Natural killer cell (primary cell): Measurements from ENCODE around the gene MYO1E. TPM values are rescaled to one million over a fixed set of nuclear protein-coding genes. Genes with fewer than 3 reads are reported as not detected.

Source experiments
- ATAC-seq, 3 donors: fragments of 150-1000 bp in 2 of 3; fragments of 200-7000 bp in 1 of 3; cut with Tn5 transposase; 1 replicate in 1 of 3; 2 replicates in 2 of 3; pipeline ENCODE4 v1.10.0; 2021; ENCODE audit warnings: mild to moderate bottlenecking in 2 of 3, moderate library complexity in 2 of 3
- DNase-seq, 2 donors: peaks; one replicate each; pipeline versions ENCODE4 v3.0.0 to v3.0.0-alpha.2; 2013 to 2021; ENCODE audit warnings: mixed read lengths in 1 of 2
- H3K27ac ChIP-seq: one replicate; pipeline ENCODE4 v1.5.1; 2013; ENCODE audit warnings: mild to moderate bottlenecking, low read length
- H3K27me3 ChIP-seq: one replicate; pipeline ENCODE4 v1.6.1; 2013; ENCODE audit warnings: low read length; ENCODE audit not compliant: control insufficient read depth, insufficient read depth
- H3K36me3 ChIP-seq: one replicate; pipeline ENCODE4 v1.6.1; 2013; ENCODE audit warnings: low read length; ENCODE audit not compliant: control insufficient read depth, insufficient read depth
- H3K4me1 ChIP-seq: one replicate; pipeline ENCODE4 v1.6.1; 2013; ENCODE audit warnings: low read length; ENCODE audit not compliant: control insufficient read depth, insufficient read depth
- H3K4me3 ChIP-seq: one replicate; pipeline ENCODE4 v1.5.1; 2013; ENCODE audit warnings: low read length
- H3K9me3 ChIP-seq: one replicate; pipeline ENCODE4 v1.6.1; 2013; ENCODE audit warnings: low read length; ENCODE audit not compliant: control insufficient read depth, insufficient read depth
- H3K27ac Mint-ChIP-seq, 2 donors: one replicate each; pipeline ENCODE4 v1.8.0; 2022; ENCODE audit warnings: mild to moderate bottlenecking in 2 of 2, mixed read lengths in 2 of 2, moderate library complexity in 1 of 2
- H3K27me3 Mint-ChIP-seq, 2 donors: one replicate each; pipeline ENCODE4 v1.8.0; 2022; ENCODE audit warnings: low read depth in 2 of 2, mixed read lengths in 2 of 2
- H3K36me3 Mint-ChIP-seq: one replicate; pipeline ENCODE4 v1.8.0; 2022; ENCODE audit warnings: mixed read lengths
- H3K4me1 Mint-ChIP-seq, 2 donors: one replicate each; pipeline ENCODE4 v1.8.0; 2022; ENCODE audit warnings: mixed read lengths in 2 of 2
- H3K4me3 Mint-ChIP-seq: one replicate; pipeline ENCODE4 v1.8.0; 2022; ENCODE audit warnings: mild to moderate bottlenecking, moderate library complexity, mixed read lengths
- H3K9me3 Mint-ChIP-seq, 2 donors: one replicate each; pipeline ENCODE4 v1.8.0; 2022; ENCODE audit warnings: mixed read lengths in 2 of 2
- WGBS: methylation state at CpG from one replicate; pipeline ENCODE4 v1.1.7; 2013; ENCODE audit warnings: missing lambda C conversion rate; ENCODE audit not compliant: insufficient coverage; 5-methylcytosine and 5-hydroxymethylcytosine counted together
- intact Hi-C: fragments of 100-400 bp; cut with micrococcal nuclease; formaldehyde crosslinking; loops from one replicate; pipeline ENCODE4 v1.14.2; 2022
- total RNA-seq, 4 donors: library from RNA; stranded (reverse); fragments of 120-200 nt in 1 of 4; gene quantifications; one replicate each; pipeline versions ENCODE4 v1.2.3 to v1.2.4, GENCODE V29; 2013 to 2022
- TF ChIP-seq, protein P1 (sequence below): fragments of 200-600 bp; IDR thresholded peaks from one replicate; pipeline ENCODE4 v1.8.0; 2022; ENCODE audit warnings: antibody characterized with exemption

Gene MYO1E
- total RNA-seq, 3 donors from 2014 or later (not counting 1 experiment from before 2014, with no cell fraction given): 16.1 to 39.4 (median 22.7) TPM

DNA sequence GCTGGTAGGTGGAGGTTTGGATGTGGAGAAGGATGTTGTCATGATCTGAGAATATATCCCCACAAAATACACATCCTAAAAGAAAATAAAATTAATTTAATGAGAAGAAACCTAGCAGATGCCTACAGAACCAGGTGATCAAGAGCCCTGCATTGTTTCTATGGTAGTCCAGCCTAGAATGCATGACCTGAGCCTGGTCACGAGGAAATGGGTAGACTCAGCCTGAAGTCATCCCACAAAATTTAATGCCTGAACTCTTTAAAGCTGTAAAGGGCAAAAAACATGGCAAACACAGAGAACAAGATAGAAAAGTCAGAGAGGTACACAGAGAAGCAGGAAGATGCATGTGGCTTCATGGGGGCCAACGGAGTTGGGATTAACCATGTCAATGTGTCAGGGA, 130.0 kb downstream of the MYO1E start:
- Histone ChIP-seq H3K36me3 (no peaks in the 10 kb centered on the region), H3K4me3 (no peak overlapping the region), H3K27me3 (no peaks in the 10 kb centered on the region), H3K9me3 (no peaks in the 10 kb centered on the region), H3K4me1 (peaks cover 3% of the 10 kb centered on the region), H3K27ac (no peak overlapping the region)
- H3K4me1 Mint-ChIP-seq: peaks cover 5 to 6% of the 10 kb centered on the region in 2 donors
- no peaks in the 10 kb centered on the region for H3K9me3 Mint-ChIP-seq
- peaks cover 0 to 2% of the 10 kb centered on the region in 2 donors for H3K27me3 Mint-ChIP-seq
- H3K36me3 Mint-ChIP-seq: no peaks in the 10 kb centered on the region
- TF ChIP-seq, protein P1, sequence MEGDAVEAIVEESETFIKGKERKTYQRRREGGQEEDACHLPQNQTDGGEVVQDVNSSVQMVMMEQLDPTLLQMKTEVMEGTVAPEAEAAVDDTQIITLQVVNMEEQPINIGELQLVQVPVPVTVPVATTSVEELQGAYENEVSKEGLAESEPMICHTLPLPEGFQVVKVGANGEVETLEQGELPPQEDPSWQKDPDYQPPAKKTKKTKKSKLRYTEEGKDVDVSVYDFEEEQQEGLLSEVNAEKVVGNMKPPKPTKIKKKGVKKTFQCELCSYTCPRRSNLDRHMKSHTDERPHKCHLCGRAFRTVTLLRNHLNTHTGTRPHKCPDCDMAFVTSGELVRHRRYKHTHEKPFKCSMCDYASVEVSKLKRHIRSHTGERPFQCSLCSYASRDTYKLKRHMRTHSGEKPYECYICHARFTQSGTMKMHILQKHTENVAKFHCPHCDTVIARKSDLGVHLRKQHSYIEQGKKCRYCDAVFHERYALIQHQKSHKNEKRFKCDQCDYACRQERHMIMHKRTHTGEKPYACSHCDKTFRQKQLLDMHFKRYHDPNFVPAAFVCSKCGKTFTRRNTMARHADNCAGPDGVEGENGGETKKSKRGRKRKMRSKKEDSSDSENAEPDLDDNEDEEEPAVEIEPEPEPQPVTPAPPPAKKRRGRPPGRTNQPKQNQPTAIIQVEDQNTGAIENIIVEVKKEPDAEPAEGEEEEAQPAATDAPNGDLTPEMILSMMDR: no peak
- no peak for ATAC-seq
- no peak overlapping the region for H3K4me3 Mint-ChIP-seq
- DNase-seq: no peak
- WGBS: 94% methylated on average over 2 of the region's 2 CpGs
- intact Hi-C loops: loop anchor here (10.0 kb wide), 1 partner anchor 258 kb away; the partner anchor contains the start of gene RNF111
- no peak overlapping the region for H3K27ac Mint-ChIP-seq

DNA sequence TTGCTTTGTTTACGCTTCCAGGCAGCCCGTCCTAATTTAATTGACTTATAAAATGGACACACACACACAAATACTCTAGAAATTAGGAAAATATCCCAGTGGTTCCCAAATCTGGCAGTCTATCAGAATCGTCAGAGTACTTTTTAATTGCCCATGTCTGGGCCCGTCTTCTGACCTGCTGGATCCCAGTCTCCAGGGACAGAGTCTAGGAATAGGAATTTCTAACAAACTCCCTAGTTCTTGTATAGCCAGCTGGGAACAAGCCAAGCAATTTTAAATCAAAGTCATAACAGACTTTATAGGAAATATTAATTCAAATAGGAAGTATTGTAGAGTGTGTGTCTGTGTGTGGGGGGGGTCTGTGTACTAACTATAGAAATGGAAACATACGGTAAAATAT, 132.6 kb downstream of the MYO1E start:
- intact Hi-C loops: loop anchor here (10.0 kb wide), 1 partner anchor 255 kb away; the partner anchor contains the start of gene RNF111
- no peaks in the 10 kb centered on the region for H3K36me3 ChIP-seq
- H3K4me3 ChIP-seq: no peak overlapping the region
- Mint-ChIP-seq H3K27me3 (peaks cover 0 to 2% of the 10 kb centered on the region in 2 donors), H3K4me3 (no peak overlapping the region), H3K9me3 (no peaks in the 10 kb centered on the region), H3K36me3 (no peaks in the 10 kb centered on the region), H3K4me1 (peaks cover 5 to 6% of the 10 kb centered on the region in 2 donors), H3K27ac (no peak overlapping the region)
- H3K4me1 ChIP-seq: no peaks in the 10 kb centered on the region
- H3K27ac ChIP-seq: no peak overlapping the region
- no peak for ATAC-seq
- H3K27me3 ChIP-seq: no peaks in the 10 kb centered on the region
- TF ChIP-seq, protein P1: no peak
- DNase-seq: no peak
- no peaks in the 10 kb centered on the region for H3K9me3 ChIP-seq
- 98% methylated on average over 5 of the region's 5 CpGs for WGBS

DNA sequence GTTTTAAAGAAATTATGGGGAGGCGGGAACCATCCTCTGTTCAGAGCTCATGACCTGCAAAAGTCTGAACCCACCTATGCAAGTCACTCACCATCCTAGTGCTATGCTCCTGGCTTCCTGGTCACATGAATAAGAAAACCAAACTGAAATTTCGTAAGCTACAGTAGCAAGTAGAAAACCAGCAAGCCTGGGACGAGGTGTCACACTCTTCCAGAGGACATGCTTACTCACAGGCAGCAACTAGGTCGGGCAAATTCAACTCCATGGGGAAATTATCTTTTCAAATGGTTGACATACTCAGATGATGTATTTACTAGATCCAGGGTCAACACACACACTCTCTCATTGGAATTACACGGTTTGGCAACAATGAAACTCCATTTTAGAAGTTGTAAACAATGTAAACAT, 134.7 kb downstream of the MYO1E start:
- Mint-ChIP-seq H3K36me3 (no peaks in the 10 kb centered on the region), H3K9me3 (no peaks in the 10 kb centered on the region), H3K27ac (no peak overlapping the region), H3K27me3 (peaks cover 0 to 2% of the 10 kb centered on the region in 2 donors), H3K4me3 (no peak overlapping the region), H3K4me1 (peaks cover 5 to 6% of the 10 kb centered on the region in 2 donors)
- H3K4me3 ChIP-seq: no peak overlapping the region
- TF ChIP-seq, protein P1: no peak
- H3K36me3 ChIP-seq: no peaks in the 10 kb centered on the region
- intact Hi-C loops: no loop called here
- WGBS: 84% methylated on average over 5 of the region's 5 CpGs
- no peaks in the 10 kb centered on the region for H3K9me3 ChIP-seq
- DNase-seq: no peak
- H3K27me3 ChIP-seq: no peaks in the 10 kb centered on the region
- H3K4me1 ChIP-seq: no peaks in the 10 kb centered on the region
- H3K27ac ChIP-seq: no peak overlapping the region
- no peak for ATAC-seq
